Measurements from ENCODE around the gene CERKL. TPM values are rescaled to one million over a fixed set of nuclear protein-coding genes. Genes with fewer than 3 reads are reported as not detected.
A peak's percentile ranks its signal among the peaks of the same experiment; 100 is the strongest.

Gene CERKL
- total RNA-seq, 1 donor from 2014 or later = 0.40 TPM

DNA sequence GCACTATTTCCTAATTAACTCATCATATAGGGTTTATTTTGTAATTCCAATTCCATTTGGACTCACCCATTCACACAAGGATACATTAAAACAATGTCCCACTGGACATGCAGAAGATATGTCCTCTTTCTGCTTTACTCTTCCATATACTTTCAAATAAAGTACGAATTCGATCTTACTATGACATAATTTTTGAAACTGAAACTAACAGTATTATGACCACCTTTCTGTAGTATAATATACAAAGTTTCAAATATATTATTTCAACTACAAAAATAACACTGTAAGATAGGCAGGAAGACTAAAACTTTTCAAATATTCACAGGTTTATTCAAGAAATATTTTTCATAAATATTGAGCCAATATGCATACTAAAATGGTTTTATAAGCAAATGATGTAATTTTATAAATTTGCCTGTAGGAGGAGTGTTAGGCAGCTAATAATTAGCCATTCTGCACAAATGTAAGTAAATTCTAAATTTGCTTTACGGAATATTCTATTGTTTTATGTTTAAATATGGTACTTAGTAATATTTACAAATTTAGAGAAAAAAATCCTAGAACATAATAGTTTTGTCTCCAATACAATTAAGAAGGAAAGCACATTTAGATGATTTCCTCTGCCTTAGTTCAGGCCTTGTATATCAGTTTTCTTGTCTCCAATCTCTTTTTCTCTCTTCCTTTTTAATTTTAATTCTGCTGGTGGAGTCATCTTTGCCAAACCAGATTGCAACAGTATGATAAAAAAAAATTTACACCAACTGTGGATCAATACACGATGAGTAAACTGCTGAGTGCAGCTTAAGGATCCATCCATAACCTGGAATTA is 85.9 kb downstream of the CERKL start:
- no peak for DNase-seq (ENCODE audit: low read depth)
- TF ChIP-seq, protein P1, sequence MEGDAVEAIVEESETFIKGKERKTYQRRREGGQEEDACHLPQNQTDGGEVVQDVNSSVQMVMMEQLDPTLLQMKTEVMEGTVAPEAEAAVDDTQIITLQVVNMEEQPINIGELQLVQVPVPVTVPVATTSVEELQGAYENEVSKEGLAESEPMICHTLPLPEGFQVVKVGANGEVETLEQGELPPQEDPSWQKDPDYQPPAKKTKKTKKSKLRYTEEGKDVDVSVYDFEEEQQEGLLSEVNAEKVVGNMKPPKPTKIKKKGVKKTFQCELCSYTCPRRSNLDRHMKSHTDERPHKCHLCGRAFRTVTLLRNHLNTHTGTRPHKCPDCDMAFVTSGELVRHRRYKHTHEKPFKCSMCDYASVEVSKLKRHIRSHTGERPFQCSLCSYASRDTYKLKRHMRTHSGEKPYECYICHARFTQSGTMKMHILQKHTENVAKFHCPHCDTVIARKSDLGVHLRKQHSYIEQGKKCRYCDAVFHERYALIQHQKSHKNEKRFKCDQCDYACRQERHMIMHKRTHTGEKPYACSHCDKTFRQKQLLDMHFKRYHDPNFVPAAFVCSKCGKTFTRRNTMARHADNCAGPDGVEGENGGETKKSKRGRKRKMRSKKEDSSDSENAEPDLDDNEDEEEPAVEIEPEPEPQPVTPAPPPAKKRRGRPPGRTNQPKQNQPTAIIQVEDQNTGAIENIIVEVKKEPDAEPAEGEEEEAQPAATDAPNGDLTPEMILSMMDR (conservative IDR thresholded peaks at IDR 0.05; ENCODE audit: low read depth, low read length) = peak; percentile 32
- H3K4me3 ChIP-seq (ENCODE audit: low read depth, low read length) = no peak overlapping the region

DNA sequence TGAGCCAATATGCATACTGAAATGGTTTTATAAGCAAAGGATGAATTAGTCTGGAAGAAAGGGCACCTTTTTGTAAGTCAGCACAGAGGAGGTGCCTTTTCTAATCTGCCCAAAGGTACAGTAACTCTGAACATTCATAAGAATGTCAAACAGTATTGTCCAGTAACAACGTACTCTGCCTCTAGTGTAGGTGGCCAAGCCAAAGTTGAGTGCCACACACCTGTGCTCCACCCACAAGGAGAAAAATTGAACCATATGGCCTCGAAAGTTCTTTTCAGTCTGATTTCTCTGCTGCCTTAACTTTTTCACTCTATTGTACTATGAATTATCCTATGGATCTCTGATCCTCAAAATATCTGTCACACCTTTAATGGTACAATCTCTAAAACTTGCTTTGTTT is 86.8 kb downstream of the CERKL start:
- TF ChIP-seq, protein P1 (conservative IDR thresholded peaks at IDR 0.05; ENCODE audit: low read depth, low read length) = no peak
- DNase-seq (ENCODE audit: low read depth) = no peak
- no peak overlapping the region for H3K4me3 ChIP-seq (ENCODE audit: low read depth, low read length)

DNA sequence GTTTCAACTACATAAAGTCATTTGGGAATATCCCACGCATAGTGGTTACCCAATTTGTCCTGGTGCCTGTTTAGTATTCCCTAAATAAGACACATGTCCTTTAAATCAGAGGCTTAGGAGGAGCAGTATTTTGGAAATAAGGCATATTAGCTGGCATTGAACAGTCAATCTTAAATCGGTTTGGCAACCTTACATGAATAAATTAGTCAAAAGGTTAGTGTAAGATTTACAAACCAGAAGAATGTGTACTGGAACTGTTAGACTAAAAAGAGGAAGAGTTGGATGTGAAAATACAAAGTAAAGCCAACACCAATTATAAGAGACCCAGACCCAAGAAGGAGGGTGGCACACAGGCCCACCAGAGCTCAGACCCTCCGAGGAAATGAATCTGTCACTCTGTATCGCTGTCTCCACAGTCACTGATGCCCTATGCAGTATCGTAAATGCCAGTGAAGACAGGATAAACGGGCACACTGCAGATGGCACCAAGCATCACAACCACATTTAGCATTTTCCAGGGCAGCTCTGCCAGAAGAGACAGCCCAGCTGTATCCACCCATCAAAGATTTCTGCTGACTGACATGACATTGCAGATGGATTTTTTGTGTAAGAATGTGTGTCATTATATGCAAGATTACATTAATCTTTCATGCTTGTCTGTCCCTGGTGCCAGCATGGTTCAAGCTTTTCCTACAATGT is 90.4 kb downstream of the CERKL start:
- no peak for DNase-seq (ENCODE audit: low read depth)
- H3K4me3 ChIP-seq (ENCODE audit: low read depth, low read length) = no peak overlapping the region
- TF ChIP-seq, protein P1 (conservative IDR thresholded peaks at IDR 0.05; ENCODE audit: low read depth, low read length) = no peak

DNA sequence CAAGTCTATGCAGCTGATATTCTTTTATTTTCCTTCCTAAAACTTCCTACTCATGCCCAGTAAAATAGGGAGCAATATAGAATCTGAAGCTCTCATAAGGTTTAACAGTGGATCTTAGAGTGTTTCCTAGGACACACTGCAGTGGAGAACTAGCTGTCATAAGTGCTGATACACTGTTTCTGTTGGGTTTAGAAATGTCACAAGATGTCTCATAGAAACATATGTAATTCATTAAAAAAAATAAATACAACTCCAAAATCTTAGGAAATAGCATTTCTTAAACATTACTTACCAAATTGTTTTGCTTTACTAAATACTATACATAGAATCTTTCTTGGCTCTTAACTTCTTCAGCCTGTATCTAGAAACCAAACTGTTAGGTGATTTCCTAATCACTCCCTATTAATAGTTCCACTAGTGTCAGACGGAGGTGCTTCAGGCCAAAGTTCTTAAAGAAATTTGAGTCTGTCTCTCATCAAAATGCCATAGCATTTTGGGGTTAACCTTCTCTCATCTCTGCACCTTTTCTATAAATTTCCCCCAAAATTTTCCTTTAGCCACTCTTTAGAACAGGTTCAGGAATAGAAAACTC is 93.7 kb downstream of the CERKL start:
- H3K4me3 ChIP-seq (ENCODE audit: low read depth, low read length) = no peak overlapping the region
- TF ChIP-seq, protein P1 (conservative IDR thresholded peaks at IDR 0.05; ENCODE audit: low read depth, low read length) = no peak
- DNase-seq (ENCODE audit: low read depth) = no peak

DNA sequence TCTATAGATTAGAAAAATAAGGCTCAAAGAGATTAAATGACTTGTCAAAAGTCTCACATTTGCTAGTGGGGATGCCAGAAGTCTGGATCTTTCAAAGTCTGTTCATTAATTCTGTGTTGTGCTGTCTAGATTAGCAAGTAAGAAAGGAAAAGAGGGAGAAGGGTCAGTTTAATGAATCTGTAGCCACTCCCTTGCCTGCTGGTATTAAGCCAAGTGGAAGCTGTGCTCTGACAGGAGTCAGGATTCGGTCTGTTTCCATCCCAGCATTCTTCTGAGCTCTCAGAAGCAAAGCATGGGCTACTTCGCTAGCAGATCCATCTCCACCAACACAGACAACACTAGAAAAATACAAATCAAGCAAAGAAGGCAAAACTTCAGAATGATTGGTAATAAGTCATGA is 98.5 kb downstream of the CERKL start:
- TF ChIP-seq, protein P1 (conservative IDR thresholded peaks at IDR 0.05; ENCODE audit: low read depth, low read length) = no peak
- no peak overlapping the region for H3K4me3 ChIP-seq (ENCODE audit: low read depth, low read length)
- DNase-seq (ENCODE audit: low read depth) = no peak

DNA sequence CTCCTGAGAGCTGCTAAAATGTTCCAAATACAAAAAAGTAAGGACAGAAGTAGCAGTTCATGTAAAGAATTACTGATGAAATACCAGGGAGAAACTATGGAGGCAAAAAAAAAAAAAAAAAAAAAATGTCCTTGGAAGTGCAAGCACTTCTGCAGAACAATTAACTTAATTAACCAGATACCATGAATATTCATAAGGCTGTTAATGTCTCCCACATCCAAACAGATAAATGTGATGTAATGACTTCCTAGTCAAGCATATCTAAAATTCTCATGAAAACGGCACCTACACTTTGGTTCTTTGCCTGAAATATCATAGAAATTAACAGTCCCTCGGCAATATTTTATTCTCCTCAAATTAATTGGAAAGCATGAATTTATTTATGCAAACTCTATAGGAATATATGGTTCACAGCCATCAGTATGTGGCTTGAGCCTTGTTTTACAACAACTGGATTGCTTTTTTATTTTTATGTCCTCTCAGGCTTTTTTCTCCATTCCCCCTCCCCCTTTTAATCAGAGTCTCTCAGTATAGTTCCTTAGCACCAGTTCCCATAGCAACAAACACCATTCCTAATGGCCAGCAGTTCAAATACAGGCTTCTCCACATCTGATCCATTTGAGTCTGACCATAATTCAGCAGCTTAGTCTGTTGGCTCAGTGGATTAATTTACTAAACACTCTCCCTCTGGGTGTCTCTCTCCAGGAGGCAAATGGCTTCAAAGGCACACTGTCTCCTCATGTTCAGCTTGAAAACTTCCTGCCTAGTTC is 102.7 kb downstream of the CERKL start:
- TF ChIP-seq, protein P1 (conservative IDR thresholded peaks at IDR 0.05; ENCODE audit: low read depth, low read length) = no peak
- no peak for DNase-seq (ENCODE audit: low read depth)
- H3K4me3 ChIP-seq (ENCODE audit: low read depth, low read length) = no peak overlapping the region
